CD4-positive, alpha-beta T cell (primary cell): ENCODE results near the gene KCTD20. TPM values are rescaled to one million over a fixed set of nuclear protein-coding genes. Genes with fewer than 3 reads are reported as not detected.
"Not testable (repeated sequence)": the region's sequence is repeated elsewhere in the genome, so short reads cannot be mapped to it uniquely, and the experiment has no call there.

Experiments used
- ATAC-seq: fragments of 200-7000 bp; cut with Tn5 transposase; one replicate; pipeline ENCODE4 v1.10.0; 2022; ENCODE audit warnings: mild to moderate bottlenecking; ENCODE audit not compliant: poor library complexity
- CTCF ChIA-PET: fragments of 350-600 bp; sonication (Branson Sonifier 250); formaldehyde crosslinking; loops from one replicate; lab custom pipeline; 2021; ENCODE audit warnings: antibody characterized with exemption, inconsistent platforms; lab: Charles Lee
- POLR2A ChIA-PET: fragments of 350-600 bp; sonication (Branson Sonifier 250); formaldehyde crosslinking; loops from one replicate; lab custom pipeline; 2021; ENCODE audit warnings: antibody characterized with exemption, inconsistent platforms; lab: Charles Lee
- DNase-seq, 14 experiments: peaks; one replicate each; pipeline ENCODE4 v3.0.0-alpha.2; 2013 to 2020; ENCODE audit warnings: mixed read lengths in 2 of 14
- H3K27ac ChIP-seq, 2 donors: one replicate each; pipeline versions ENCODE4 v1.5.1 to v1.7.0; 2013; ENCODE audit warnings: low read length in 2 of 2, low read depth in 1 of 2, mild to moderate bottlenecking in 1 of 2
- H3K27me3 ChIP-seq, 2 experiments: 1 replicate in 1 of 2; 2 replicates in 1 of 2; pipeline versions ENCODE4 v1.6.1 to v1.7.0; 2013; ENCODE audit warnings: low read length in 2 of 2, control low read depth in 1 of 2, mild to moderate bottlenecking in 1 of 2, moderate library complexity in 1 of 2; ENCODE audit not compliant: insufficient read depth in 2 of 2, control insufficient read depth in 1 of 2
- H3K36me3 ChIP-seq: one replicate; pipeline ENCODE4 v1.6.1; 2013; ENCODE audit warnings: low read length, control low read depth; ENCODE audit not compliant: insufficient read depth
- H3K4me1 ChIP-seq: one replicate; pipeline ENCODE4 v1.6.1; 2013; ENCODE audit warnings: low read length, control low read depth; ENCODE audit not compliant: insufficient read depth
- H3K4me3 ChIP-seq: one replicate; pipeline ENCODE4 v1.5.1; 2013; ENCODE audit warnings: mild to moderate bottlenecking, low read length, moderate library complexity
- H3K9me3 ChIP-seq, 2 experiments: 1 replicate in 1 of 2; 2 replicates in 1 of 2; pipeline versions ENCODE4 v1.6.1 to v1.7.0; 2013; ENCODE audit warnings: low read length in 2 of 2, mild to moderate bottlenecking in 2 of 2, control low read depth in 1 of 2, moderate library complexity in 1 of 2; ENCODE audit not compliant: control insufficient read depth in 1 of 2, insufficient read depth in 1 of 2
- H3K27ac Mint-ChIP-seq: one replicate; pipeline ENCODE4 v1.8.0; 2020; ENCODE audit warnings: mixed read lengths
- H3K27me3 Mint-ChIP-seq: one replicate; pipeline ENCODE4 v1.8.0; 2021; ENCODE audit warnings: mixed read lengths
- H3K36me3 Mint-ChIP-seq: one replicate; pipeline ENCODE4 v1.8.0; 2021; ENCODE audit warnings: low read depth, mixed read lengths
- H3K4me1 Mint-ChIP-seq: one replicate; pipeline ENCODE4 v1.8.0; 2021; ENCODE audit warnings: low read depth, mixed read lengths
- H3K4me3 Mint-ChIP-seq: one replicate; pipeline ENCODE4 v1.8.0; 2020; ENCODE audit warnings: mild to moderate bottlenecking, mixed read lengths
- H3K9me3 Mint-ChIP-seq: one replicate; pipeline ENCODE4 v1.8.0; 2020; ENCODE audit warnings: mixed read lengths
- CTCF ChIP-seq: fragments of 200-600 bp; IDR thresholded peaks from one replicate; pipeline ENCODE4 v1.8.0; 2022; ENCODE audit warnings: antibody characterized with exemption, mild to moderate bottlenecking
- intact Hi-C, 2 experiments: fragments of 100-400 bp; cut with DNase I in 1 of 2; cut with micrococcal nuclease in 1 of 2; formaldehyde crosslinking; loops; one replicate each; pipeline versions ENCODE4 v1.15.1 to v1.9.0; 2023 to 2025; cut with DNase I, micrococcal nuclease
- total RNA-seq, 174 experiments: library from RNA in 2 of 174; stranded (reverse) in 2 of 174; gene quantifications; one replicate each; pipeline ENCODE4 v1.2.3 and lab custom pipeline; 2021 to 2026

KCTD20 gene
- total RNA-seq, 2 experiments from 2014 or later = 38.4 to 39.5 TPM

DNA sequence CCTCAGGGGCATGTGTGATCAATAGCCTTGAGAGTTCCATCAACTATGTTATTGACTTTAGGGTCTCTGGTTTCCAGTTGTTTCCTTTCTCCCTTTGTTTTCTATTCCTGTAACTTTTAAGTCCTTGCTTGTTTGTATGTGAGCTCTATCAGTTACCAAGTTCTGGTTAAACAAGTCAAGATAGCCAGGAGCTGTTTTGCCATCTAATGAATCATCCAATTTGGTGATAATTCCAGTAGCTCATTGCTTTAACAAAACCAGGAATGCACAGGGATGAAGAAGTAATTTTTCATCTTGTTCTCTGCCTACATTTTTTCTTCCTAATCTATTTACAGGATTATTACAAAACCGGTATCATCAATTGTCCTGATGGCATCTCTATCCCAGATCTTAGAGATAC is 36.5 kb downstream of the KCTD20 start:
- Histone ChIP-seq H3K4me1 (no peaks in the 10 kb centered on the region), H3K27ac (no peak overlapping the region), H3K27me3 (no peaks in the 10 kb centered on the region), H3K36me3 (peaks cover 48% of the 10 kb centered on the region), H3K4me3 (no peak overlapping the region), H3K9me3 (no peaks in the 10 kb centered on the region)
- ChIA-PET POLR2A (interaction anchor here (1.2 to 1.6 kb wide), 4 partner anchors 16 to 116 kb away, joined by 3 to 5 read pairs (median 3); no protein-coding TSS in a partner anchor), CTCF (interaction anchor here (0.7 kb wide), 1 partner anchor 18 kb away, joined by 3 read pairs; no protein-coding TSS in a partner anchor)
- Mint-ChIP-seq H3K27me3 (no peaks in the 10 kb centered on the region), H3K4me1 (peaks cover 18% of the 10 kb centered on the region), H3K27ac (peak overlapping the region; percentile 29), H3K4me3 (no peak overlapping the region), H3K36me3 (peaks cover 73% of the 10 kb centered on the region), H3K9me3 (no peaks in the 10 kb centered on the region)
- TF ChIP-seq CTCF = no peak
- ATAC-seq = no peak
- intact Hi-C loops = no loop called here
- no peak for DNase-seq

DNA sequence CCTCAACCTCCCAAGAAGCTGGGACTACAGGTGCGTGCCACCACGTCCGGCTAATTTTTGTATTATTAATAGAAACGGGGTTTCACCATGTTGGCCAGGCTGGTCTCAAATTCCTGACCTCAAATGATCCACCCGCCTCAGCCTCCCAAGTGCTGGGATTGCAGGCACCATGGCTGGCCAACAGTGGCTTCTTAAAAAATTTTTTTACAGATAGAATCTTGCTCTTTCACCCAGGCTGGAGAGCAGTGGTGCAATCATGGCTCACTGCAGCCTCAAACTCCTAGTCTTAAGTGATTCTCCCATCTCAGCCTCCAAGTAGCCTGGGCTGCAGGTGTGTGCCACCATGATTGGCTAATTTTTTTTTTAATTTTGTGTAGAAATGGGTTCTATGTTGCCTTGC is 40.5 kb downstream of the KCTD20 start:
- H3K27ac Mint-ChIP-seq, CTCF ChIA-PET, H3K4me1 ChIP-seq, POLR2A ChIA-PET, H3K27ac ChIP-seq, ATAC-seq, H3K9me3 Mint-ChIP-seq, H3K9me3 ChIP-seq, H3K4me3 Mint-ChIP-seq, H3K27me3 ChIP-seq, H3K4me3 ChIP-seq, DNase-seq, H3K27me3 Mint-ChIP-seq: not testable (repeated sequence)
- H3K36me3 Mint-ChIP-seq = peaks cover 84% of the 10 kb centered on the region
- intact Hi-C loops = loop anchor here (5.0 kb wide), 2 partner anchors 36 to 61 kb away; no protein-coding TSS in a partner anchor
- peaks cover 73% of the 10 kb centered on the region for H3K36me3 ChIP-seq
- H3K4me1 Mint-ChIP-seq = peaks cover 19% of the 10 kb centered on the region

- no peak overlapping the region for H3K27ac ChIP-seq
- DNase-seq = no peak
- H3K9me3 ChIP-seq = no peaks in the 10 kb centered on the region
- no peak for TF ChIP-seq CTCF
- Mint-ChIP-seq H3K9me3 (no peaks in the 10 kb centered on the region), H3K4me3 (no peak overlapping the region), H3K36me3 (peaks cover 84% of the 10 kb centered on the region), H3K27ac (peak overlapping the region; percentile 49), H3K4me1 (peaks cover 22% of the 10 kb centered on the region), H3K27me3 (no peaks in the 10 kb centered on the region)
- POLR2A ChIA-PET = interaction anchor here (0.9 kb wide), 2 partner anchors 20 to 49 kb away, joined by 3 to 4 read pairs; no protein-coding TSS in a partner anchor
- no peaks in the 10 kb centered on the region for H3K4me1 ChIP-seq
- CTCF ChIA-PET = interaction anchor here (0.6 kb wide), 1 partner anchor 78 kb away, joined by 3 read pairs; no protein-coding TSS in a partner anchor
- ATAC-seq = no peak
- no peaks in the 10 kb centered on the region for H3K27me3 ChIP-seq
- intact Hi-C loops = loop anchor here (5.0 kb wide), 2 partner anchors 37 to 62 kb away; no protein-coding TSS in a partner anchor
- no peak overlapping the region for H3K4me3 ChIP-seq
- H3K36me3 ChIP-seq = peaks cover 74% of the 10 kb centered on the region
Measured at GRCh38 chr6:36484736-36485135, 41.9 kb downstream of the KCTD20 start.
